GM06990 (cell line): ENCODE measurements around the gene RAB8B.

Source experiments
- DNase-seq: peaks from one replicate; pipeline ENCODE4 v3.0.0-alpha.2; 2011; ENCODE audit not compliant: insufficient read length; ENCODE audit errors: extremely low read depth
- H3K27me3 ChIP-seq: replicated peaks from 2 replicates; pipeline ENCODE4 v1.6.0; 2011; ENCODE audit warnings: low read length; ENCODE audit not compliant: control insufficient read depth, insufficient read depth
- H3K36me3 ChIP-seq: 2 replicates; pipeline ENCODE4 v1.5.1; 2011; ENCODE audit warnings: low read length; ENCODE audit not compliant: control insufficient read depth, insufficient read depth
- H3K4me3 ChIP-seq: replicated peaks from 2 replicates; pipeline ENCODE4 v1.5.1; 2011; ENCODE audit warnings: low read depth, mild to moderate bottlenecking, control low read depth, low read length
- TF ChIP-seq, protein P1 (sequence below): IDR thresholded peaks from 2 replicates; pipeline ENCODE4 v1.5.1; 2011; ENCODE audit warnings: low read length, control low read depth, mild to moderate bottlenecking, inconsistent platforms; ENCODE audit not compliant: insufficient read depth, poor library complexity, severe bottlenecking

RAB8B gene

DNA sequence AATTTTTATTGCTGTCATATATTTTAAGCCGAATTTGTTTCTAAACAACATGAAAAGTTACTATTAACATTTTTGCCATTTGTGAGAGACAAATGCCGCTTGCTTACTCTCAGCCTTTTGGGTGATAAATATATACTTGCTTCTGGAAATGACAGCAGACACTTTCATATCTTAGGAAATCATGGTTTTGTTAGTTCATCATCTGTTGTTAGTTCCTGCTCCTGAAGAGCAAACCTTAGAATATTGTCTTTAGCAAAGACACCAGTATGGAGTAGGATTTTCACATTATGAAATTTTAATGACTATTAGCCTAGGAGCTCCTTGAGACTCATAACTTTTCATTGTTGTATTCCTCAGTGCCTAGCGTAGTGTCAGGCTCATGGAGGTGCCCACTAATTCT lies 36.0 kb downstream of the RAB8B start:
- Histone ChIP-seq H3K36me3 (peaks cover 2% of the 10 kb centered on the region), H3K4me3 (no peak overlapping the region), H3K27me3 (no peaks in the 10 kb centered on the region)
- DNase-seq = no peak
- TF ChIP-seq, protein P1, sequence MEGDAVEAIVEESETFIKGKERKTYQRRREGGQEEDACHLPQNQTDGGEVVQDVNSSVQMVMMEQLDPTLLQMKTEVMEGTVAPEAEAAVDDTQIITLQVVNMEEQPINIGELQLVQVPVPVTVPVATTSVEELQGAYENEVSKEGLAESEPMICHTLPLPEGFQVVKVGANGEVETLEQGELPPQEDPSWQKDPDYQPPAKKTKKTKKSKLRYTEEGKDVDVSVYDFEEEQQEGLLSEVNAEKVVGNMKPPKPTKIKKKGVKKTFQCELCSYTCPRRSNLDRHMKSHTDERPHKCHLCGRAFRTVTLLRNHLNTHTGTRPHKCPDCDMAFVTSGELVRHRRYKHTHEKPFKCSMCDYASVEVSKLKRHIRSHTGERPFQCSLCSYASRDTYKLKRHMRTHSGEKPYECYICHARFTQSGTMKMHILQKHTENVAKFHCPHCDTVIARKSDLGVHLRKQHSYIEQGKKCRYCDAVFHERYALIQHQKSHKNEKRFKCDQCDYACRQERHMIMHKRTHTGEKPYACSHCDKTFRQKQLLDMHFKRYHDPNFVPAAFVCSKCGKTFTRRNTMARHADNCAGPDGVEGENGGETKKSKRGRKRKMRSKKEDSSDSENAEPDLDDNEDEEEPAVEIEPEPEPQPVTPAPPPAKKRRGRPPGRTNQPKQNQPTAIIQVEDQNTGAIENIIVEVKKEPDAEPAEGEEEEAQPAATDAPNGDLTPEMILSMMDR = no peak

DNA sequence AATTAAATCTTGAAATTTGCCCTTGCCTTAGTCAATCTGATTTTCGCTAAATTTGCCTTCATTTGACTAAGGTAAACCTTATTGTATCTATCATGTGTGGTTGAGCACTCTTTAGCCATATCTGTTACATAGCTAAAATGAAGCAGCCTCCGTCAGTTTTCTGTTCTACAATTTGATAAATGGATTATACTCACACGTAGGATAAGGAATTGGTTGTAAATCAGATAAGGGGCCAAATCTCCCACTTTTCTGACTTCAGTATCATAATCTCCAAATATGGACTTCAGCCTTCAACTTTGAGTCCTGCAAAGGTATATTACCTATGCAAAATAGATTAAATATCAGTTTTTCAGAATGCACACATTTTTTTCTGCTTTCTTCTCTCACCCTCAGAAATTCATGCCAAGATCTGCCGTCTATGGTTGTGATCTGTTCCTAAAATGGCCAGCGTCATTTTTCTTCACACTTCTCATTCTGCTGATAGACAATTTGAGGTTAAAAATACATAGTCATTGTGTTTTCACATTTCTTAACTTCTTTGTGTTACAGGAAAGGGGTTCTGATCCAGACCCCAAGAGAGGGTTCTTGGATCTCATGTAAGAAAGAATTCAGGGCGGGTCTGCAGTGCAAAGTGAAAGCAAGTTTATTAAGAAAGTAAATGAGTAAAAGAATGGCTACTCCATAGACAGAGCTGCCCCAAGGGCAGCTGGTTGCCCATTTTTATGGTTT lies 36.9 kb downstream of the RAB8B start:
- TF ChIP-seq, protein P1 = no peak
- Histone ChIP-seq H3K36me3 (peaks cover 2% of the 10 kb centered on the region), H3K4me3 (no peak overlapping the region), H3K27me3 (no peaks in the 10 kb centered on the region)
- no peak for DNase-seq

DNA sequence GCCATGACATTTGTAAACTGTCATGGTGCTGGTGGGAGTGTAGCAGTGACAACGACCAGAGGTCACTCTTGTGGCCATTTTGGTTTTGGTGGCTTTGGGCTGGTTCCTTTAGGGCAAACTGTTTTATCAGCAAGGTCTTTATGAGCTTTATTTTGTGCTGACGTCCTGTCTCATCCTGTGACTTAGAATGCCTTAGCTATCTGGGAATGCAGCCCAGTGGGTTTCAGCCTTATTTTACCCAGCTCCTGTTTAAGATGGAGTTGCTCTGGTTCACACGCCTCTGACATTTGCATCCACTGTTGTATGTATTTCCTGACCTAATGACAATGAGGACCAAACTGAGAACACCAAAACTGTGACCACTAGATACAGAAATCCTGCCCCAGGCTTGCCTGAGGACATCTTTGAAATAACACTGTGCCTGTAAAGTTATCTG lies 37.6 kb downstream of the RAB8B start:
- no peaks in the 10 kb centered on the region for H3K27me3 ChIP-seq
- peaks cover 2% of the 10 kb centered on the region for H3K36me3 ChIP-seq
- TF ChIP-seq, protein P1 = no peak
- no peak overlapping the region for H3K4me3 ChIP-seq
- DNase-seq = no peak

DNA sequence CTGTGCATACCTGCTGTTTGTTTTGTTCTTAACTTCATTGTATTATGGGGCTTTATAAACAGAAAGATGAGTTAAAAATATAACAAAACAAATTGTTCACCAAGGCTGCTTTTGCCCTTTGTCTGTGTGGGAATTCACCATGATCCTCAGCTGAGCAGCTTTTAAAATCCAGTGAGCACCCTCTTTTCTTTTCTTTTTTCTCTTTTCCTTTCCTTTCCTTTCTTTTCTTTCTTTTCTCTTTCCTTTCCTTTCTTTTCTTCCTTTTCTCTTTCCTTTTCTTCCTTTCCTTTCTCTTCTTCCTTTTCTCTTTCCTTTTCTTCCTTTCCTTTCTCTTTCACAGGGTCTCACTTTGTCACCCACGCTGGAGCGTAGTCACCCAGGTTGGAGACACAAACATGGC lies 38.3 kb downstream of the RAB8B start:
- Histone ChIP-seq H3K27me3 (no peaks in the 10 kb centered on the region), H3K4me3 (no peak overlapping the region), H3K36me3 (peaks cover 2% of the 10 kb centered on the region)
- DNase-seq = no peak
- TF ChIP-seq, protein P1 = no peak

DNA sequence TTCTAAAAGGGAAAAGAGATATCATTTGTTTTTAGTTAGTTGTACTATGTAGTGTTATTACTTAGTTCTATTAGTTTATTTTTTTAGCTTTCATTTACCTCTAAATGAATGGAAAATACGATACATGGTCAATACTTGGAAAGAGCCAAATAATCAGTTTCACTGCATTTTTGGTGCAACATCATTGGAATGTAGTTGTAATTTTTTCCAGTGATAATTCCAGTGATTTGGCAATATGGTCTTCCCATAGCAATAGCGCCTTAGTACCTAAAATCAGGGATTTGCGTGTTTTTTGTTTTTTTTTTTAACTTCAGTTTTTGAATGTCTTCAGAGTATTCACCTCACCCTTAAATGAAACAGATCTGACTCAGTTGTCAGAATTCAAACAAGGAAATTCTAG lies 41.8 kb downstream of the RAB8B start:
- TF ChIP-seq, protein P1 = no peak
- DNase-seq = no peak
- Histone ChIP-seq H3K27me3 (no peaks in the 10 kb centered on the region), H3K36me3 (peaks cover 2% of the 10 kb centered on the region), H3K4me3 (no peak overlapping the region)
